ENCODE data around the gene TNS3.
"Not testable (repeated sequence)": the region's sequence is repeated elsewhere in the genome, so short reads cannot be mapped to it uniquely, and the experiment has no call there.

The TNS3 gene

DNA sequence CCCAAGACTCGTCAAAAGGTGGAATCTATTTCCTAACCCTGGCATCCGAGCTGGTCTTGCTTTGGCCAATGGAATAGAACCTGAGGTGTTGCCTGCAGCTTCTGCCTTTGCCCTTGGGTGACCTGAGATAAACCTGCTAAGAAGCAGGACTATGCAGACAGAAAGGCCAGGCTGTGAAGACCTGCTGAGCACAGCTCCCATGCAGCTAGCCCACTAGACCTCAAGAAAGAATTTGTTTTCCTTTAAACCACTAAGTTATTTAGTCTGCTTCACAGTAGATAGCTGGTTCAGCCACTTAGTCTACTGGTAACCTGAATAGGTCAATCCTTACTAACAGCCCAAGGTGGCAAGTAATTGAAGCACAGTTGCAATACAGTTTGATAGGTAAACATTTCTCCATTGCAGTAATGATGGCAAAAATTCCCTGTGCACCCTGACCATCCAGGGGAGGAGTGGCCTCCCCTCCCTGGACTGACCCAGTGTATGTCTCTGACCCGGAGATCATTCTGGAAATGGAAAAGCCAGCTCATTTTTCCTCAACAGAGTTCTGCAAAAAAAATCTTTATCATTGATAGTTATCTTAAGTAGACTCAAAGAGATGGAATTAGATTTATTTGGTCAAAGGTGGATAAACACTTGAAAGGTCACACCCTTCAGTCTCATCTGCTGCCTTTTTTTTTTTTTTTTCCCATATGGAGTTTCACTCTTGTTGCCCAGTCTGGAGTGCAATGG is 20.0 kb downstream of the TNS3 start:
- DNase-seq (ENCODE audit: low read depth in 2 of 2), result no peak

DNA sequence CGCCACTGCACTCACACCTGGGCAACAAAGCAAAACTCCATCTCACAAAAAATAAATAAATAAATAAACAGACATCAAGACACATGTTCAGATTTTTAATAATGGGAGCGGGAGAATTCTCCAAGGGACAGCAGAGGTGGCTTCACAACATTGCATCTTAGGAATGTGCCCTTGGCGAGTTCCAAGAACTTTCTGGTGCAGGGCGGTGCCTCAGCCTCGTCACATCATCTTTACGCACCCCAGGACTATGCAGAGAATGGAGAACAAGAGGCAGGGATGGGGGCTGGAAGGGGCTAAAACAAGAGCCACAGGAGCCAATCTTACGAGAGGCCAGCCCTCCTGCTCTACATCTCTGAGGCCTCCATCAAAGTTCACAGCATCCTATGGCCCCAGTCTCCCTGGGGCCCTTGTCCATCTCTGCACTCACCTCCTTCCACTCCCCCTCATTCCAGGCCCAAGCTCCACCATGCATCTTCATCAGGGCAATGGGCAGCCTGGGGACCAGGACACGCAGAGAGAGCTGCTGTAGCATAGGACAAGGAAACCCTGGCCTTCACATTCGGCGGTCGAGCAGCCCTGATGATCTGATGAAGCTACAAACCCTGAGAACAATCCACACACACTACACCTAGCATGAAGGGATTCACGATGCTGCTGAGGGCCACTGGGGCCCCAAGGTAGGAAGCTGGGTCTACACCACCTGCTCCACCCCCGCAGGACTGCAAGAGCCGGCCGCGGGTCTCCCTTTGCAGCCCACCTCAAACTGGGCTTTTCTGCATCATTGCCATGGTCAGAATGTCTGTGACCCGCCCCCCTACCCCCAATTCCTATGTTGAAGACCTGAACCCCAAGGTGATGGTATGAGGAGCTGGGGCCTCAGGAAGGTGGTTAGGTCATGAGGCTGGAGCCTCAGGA is 22.3 kb downstream of the TNS3 start:
- no peak for DNase-seq (ENCODE audit: low read depth in 2 of 2)

DNA sequence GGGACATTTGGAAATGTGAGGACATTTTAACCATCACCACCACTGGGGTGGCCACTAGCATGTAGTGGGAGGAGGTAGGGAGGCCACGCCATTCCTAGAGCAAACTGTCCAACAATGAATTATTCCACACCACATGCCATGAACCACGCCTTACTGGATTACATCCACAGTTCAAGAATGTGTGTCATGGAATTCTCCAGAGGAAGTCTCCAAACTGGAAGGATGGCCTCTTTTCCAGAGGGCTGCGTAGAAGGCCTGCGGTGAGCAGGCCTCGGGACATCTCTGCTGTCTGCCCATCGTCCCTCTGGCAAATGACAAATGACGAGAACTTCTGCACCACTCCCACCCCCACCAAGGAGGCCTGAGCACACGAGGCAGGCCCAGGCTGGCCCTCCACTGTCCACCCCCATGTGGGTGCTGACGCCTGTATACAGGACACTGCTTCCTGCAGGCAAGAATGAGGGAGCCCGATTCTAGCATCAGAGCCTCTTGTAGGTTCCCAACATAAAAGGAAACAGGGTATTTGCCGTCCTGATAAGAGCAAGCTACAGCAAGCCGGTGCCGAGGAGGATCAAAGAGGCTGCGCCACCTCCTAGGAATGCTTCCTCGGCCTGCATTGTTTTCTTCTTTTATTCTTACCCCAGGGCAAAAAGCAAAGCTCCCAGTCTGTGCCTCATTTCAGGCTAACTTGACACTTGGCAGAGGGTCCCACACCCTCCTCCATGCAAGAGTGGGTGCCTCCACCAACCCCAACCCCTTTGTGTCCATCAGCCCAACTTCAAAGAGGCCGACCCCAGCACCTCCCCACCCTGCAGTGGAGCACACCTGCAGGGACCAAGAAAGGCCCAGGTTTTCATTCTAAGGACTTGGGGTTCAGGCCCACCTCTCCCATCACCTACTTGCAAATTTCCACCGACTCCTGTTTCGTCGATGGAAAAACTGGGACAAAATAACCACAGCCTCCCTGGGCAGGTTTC is 23.9 kb downstream of the TNS3 start:
- DNase-seq (ENCODE audit: low read depth in 2 of 2), result no peak

DNA sequence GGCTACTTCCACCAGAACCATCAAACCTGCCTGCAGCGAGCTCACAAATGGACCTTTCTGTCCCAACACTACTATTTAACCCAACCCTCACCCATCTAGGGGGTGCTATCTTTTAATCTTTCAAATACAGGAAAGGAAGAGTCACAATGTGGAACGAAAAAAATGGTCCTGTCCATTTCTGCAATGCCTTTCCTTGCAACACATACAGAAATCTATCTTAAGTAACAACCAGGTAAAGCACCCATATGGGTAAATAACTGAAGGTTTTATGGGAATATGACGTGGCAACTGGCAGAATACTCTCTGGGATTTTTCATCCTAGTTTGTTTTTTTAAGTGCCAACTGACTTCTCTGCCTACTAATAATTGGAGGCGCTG is 24.6 kb downstream of the TNS3 start:
- DNase-seq (ENCODE audit: low read depth in 2 of 2), result no peak

DNA sequence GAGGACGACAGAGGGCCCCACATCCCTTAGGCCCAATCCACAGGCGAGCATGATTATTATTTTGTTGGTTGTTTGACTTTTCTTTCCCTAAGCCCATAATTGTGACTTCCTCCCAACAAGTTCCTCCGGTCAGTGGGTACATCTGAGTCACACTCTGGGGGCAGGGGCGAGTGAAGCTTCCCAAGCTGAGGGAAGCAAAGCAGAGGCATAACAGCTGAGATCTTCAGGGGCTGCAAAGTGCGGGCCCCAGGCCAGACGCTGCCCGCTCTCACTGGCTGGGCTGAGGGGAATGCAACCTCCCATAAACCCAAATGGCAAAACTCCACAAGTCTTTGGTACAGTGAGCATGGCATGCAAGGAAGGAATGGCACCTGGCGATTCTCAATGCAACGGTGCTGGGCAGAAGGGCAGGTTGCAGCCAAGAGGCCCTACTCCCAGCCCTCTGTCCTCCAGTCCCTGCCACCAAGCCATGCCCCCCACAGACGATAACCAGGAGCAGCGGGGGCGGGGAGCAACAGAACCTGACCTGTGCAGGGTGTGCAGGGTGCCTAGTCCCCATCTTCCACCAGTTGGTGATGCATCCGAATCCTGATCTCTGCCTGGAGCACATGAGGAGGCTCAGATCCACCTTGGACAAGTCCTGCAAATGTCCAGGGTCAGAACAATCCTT is 25.3 kb downstream of the TNS3 start:
- no peak for DNase-seq (ENCODE audit: low read depth in 2 of 2)

DNA sequence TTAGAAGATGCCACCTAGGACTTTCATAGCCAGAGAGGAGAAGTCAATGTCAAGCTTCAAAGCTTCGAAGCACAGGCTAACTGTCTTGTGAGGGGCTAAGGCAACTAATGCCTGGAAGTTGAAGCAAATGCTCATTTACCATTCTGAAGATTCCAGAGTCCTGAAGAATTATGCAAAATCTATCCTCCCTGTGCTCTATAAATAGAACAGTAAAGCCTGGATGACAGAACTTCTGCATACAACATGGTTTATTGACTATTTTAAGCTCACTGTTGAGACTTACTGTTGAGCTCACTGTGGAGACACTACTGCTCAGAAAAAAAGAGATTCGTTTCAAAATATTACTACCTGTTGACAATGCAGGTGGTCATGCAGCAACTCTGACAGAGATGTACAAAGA is 28.6 kb downstream of the TNS3 start:
- no peak for DNase-seq (ENCODE audit: low read depth in 2 of 2)

DNA sequence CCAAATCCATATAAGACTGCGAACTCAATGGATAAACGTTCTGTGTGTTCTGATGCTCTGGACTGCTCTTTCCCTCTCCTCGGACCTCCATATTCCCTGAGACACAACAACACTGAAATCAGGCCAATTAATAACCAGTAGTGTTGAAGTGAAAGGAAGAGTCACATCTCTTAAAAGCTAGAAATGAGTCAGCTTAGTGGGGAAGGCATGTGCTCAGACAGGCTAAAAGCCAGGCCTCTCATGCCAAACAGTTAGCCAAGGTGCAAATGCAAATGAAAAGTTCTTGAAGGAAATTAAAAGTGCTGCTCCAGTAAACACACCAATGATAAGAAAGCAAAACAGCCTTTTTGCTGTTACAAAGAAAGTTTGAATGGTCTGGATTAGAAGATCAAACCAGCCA is 29.3 kb downstream of the TNS3 start:
- no peak for DNase-seq (ENCODE audit: low read depth in 2 of 2)

DNA sequence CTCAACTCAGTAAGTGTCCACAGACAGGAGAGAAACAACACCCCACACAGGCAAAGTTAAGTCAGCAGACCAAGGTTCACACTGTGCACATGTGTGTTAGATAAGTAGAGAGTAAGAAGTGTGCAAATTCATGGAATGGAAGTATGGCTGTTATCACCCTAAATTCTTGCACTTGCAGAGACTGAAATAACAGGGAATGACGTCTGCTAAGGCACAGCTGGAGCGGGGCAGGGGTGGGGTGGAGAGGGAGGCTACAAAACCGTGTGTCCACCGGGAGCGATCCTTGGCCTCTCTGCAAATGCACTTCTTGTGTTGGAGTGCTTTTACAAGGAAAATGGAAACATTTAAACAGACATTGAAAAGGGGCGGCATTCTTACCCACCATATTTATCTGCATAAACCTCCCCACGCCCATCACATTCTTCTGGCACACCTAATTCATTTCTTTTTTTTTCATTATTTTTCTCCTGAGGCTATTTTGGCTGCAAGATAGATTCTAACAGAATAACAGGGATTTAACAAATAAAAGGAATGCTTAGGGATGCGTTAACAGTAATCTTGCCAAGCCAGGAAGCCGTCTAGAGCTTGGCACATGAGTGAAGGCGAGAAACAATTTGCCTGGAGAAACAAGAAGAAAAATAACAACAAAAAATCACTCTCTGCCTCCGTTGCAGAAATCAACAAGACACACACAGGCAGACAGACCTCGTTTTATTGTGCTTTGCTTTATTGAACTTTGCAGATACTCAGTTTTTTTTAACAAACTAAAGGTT is 30.1 kb downstream of the TNS3 start:
- DNase-seq (ENCODE audit: low read depth in 2 of 2), result no peak

DNA sequence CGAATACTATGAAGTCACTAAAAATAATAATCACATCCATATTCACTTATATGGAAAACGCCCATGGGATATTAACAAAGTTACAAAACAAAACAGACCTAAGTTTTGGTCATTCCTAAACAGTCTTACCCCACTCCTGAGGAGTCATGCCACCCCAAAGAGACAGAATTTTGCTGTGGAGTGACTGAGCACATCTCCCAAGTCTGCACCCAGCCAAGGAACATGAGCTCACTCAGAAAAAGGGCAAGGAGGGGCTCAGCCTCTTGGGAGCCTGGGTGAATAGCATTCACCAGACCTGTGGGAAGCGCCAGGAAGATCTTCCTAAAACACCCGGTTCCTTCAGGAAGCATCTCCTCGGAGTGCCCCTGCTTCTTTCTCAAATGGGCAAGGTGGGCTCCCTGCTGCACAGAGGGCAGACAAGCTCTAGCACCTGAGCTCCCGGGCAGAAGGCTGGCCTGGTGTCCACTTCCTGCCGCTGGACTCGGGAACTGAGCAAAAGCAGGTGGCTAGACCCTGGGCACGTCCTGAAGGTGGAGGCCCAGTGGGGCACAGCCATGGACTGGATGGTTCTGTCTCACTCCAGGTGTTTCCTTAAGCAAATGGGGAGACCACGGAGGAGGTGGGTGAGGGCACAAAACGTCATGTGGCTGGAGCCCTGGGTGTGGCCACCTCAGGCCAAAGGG is 31.0 kb downstream of the TNS3 start:
- DNase-seq (ENCODE audit: low read depth in 2 of 2), result no peak

DNA sequence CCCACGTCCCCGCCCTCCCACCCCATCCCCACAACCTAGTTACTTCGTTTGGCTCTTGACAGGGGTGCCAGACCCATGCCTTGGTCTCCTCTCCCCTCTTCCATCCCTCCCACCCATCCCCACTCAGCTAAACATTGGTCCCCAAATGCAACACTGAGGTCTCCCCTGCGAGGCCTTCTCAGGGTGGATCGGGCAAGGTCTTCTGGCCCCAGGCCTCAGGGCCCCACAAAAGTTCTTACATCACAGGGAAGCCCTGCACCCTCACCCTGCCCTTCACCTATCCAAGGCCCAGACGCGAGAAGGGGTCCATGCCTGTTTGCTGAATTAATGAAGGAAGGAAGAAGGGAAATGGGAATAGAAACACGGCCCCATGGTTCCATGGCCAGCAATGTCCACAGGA is 32.0 kb downstream of the TNS3 start:
- no peak for DNase-seq (ENCODE audit: low read depth in 2 of 2)

DNA sequence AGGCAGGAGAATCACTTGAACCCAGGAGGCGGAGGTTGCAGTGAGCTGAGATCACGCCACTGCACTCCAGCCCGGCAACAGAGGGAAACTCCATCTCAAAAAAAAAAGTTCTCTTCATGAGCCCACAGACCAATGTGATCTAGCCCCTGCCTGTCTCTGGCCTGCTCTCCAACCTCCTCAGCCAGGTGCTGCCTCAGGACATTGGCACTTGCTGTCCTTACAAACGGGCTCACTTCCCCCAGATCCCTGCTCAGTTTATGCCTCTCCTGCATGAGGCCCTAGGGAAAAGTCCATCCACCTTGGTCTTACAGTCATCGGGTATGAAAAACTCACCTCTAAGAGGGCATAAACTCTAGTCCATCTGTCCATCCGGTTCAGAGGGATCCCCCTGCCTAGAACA is 32.5 kb downstream of the TNS3 start:
- no peak for DNase-seq (ENCODE audit: low read depth in 2 of 2)

DNA sequence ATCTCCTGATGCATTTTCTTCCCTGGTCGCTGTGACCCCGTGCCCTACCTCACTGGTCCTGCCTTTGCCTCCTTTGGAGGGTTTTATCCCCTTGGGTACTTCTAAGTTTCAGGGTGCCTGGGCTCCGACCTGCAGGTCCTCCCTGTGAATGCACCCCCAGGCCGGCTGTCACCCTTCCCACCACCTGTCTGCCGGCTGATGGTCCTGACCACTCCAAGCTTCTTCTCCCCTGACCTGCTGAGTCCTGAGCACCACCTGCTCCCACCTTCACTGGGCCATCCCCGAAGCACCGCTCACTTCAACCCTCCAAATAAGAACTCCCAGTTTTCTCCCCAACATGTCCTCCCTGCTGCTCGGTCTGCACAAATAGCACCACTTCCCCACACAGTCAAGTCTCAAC is 33.4 kb downstream of the TNS3 start:
- no peak for DNase-seq (ENCODE audit: low read depth in 2 of 2)

DNA sequence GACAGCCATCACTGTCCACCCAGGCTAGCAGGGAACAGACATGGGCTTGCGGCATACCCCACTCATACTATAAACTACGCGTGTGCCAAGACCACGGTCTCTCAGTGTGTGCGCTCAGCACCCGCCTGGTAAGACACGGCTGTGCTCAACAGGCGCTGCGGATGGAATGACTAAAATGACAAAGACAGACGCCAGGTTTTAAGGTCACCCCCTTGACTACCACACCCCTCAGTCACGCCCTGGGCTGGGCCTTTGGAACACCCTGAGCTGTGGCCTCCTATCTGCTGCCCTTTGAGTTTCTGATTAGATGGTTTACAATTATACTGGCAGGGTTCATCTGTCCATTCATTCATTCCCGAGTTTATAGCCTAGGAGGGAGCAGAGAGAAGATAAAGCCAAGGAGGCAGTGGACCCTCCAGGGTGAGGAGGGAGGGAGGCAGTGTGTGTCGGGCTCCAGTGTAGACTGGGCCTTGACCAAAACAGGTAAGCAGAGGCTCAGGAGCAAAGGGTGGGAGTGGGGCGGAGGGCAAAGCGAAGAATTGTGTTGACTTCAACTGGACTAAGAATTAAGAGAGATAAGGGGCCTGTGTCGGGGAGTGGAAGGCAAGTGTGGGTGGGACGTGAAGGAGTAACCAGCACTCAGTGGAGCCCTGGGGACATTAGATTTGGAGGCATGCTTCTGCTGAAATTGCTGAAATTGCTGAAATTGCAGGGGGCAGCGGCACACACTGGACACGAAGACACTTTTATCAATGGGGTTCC is 35.0 kb downstream of the TNS3 start:
- DNase-seq (ENCODE audit: low read depth in 2 of 2), result no peak

DNA sequence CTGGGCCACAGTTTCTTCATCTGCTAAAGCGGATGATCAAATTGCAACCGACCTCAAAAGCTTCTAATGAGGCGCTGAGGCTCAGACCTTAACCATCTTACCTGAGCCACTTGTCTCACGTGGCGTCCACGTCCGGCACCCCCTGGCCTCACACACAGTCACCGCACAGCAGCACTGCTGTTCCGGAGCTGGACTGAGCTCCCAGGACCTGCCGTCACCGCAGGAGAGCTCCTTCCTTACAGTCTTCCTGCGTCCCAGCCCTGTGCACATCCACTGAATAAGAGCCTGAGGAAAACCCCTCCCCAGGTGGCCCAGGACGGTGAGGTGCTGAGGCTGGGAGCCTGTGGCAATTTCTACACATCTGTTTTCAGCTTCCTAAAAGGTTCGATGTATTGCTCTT is 35.7 kb downstream of the TNS3 start:
- DNase-seq (ENCODE audit: low read depth in 2 of 2), result no peak

DNA sequence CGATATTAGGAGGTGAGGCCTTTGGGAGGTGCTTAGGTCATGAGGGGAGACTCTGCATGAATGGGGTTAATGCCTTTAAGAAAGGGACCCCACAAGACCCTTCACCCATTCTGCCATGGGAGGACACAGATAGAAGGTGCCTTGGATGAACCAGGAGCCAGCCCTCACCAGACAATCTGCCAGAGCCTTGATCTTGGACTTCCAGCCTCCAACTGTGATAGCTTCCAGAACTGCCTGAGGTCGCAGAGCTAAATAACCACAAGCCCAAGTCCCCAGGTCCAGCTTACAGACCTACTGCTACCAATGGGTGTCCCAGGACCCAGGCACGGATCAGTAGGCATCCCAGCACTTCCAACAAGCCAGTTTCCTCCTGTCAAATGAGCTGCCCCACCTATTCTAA is 37.5 kb downstream of the TNS3 start:
- no peak for DNase-seq (ENCODE audit: low read depth in 2 of 2)

DNA sequence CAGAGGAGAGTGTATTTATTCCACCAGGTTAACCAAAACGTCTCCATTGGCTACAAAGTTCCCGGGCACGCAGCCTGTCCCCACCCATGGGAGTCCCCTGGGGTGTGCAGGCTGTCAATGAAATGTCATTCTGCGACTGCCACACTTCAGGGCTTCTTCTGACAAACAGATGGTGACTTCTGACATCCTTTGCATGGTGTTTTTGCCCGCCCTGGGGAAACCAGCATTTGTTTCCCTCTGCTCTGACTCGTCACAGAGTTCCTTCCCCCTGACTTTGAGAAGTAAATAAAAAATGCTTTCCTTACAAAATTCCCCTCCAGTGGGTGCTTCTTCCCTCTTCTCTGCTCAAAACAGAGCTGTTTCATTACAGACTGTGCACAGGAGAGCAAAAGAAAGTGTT is 38.2 kb downstream of the TNS3 start:
- DNase-seq (ENCODE audit: low read depth in 2 of 2), result no peak

DNA sequence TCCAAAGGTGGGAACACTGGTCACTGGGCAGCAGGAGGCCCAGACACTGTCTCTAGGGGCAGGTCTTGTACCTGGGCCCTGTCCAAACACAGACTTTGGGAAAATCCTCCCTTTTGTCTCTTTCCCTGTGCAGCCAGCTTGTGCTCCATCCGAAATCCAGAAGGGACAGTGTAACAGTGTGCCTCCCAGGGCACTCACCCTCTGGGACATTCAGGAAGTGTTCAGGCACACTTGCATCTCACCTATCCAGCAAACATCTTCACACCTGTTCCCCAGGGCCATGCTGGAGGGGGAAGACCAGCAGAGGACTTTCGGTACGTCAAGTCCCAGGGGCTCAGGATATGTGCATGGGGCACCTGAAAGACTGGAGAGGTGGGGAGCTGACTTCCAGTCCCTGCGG is 38.9 kb downstream of the TNS3 start:
- DNase-seq (ENCODE audit: low read depth in 2 of 2), result no peak

DNA sequence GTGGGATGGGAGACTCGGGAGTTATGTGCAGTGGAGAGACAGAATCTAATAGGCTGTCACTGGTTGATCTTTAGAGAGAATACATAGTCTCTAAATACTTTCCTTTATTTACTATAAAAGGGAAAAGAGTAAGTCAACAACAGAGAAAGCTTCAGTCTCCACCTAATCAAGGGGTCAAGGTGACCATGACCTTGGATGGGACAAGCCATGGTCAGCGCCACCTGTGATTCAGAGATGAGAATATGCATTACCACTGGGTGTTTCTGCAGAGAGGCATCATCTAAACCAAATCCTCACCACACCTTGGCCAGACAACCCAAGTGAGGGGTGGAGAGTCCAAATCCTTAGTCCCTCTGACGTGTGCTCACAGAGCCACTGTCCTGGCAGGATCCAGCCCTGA is 39.9 kb downstream of the TNS3 start:
- DNase-seq (ENCODE audit: low read depth in 2 of 2), result no peak

DNA sequence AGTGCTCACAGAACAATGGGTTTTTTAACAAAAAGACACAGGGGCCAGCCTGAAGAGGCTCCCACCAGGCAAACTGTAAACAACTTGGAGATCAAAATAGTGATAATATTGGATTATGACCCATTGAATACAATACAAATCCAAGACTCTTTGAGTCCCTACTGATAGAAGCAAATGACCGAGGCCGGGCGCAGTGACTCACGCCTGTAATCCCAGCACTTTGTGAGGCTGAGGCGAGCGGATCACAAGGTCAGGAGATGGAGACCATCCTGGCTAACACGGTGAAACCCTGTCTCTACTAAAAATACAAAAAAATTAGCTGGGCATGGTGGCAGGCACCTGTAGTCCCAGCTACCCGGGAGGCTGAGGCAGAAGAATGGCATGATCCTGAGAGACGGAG is 40.4 kb downstream of the TNS3 start:
- DNase-seq (ENCODE audit: low read depth in 2 of 2), result not testable (repeated sequence)
